Measurements from ENCODE around the gene D2HGDH. TPM values are rescaled to one million over a fixed set of nuclear protein-coding genes. Genes with fewer than 3 reads are reported as not detected.

D2HGDH gene
- total RNA-seq, 1 donor from 2014 or later = 13.9 TPM

DNA sequence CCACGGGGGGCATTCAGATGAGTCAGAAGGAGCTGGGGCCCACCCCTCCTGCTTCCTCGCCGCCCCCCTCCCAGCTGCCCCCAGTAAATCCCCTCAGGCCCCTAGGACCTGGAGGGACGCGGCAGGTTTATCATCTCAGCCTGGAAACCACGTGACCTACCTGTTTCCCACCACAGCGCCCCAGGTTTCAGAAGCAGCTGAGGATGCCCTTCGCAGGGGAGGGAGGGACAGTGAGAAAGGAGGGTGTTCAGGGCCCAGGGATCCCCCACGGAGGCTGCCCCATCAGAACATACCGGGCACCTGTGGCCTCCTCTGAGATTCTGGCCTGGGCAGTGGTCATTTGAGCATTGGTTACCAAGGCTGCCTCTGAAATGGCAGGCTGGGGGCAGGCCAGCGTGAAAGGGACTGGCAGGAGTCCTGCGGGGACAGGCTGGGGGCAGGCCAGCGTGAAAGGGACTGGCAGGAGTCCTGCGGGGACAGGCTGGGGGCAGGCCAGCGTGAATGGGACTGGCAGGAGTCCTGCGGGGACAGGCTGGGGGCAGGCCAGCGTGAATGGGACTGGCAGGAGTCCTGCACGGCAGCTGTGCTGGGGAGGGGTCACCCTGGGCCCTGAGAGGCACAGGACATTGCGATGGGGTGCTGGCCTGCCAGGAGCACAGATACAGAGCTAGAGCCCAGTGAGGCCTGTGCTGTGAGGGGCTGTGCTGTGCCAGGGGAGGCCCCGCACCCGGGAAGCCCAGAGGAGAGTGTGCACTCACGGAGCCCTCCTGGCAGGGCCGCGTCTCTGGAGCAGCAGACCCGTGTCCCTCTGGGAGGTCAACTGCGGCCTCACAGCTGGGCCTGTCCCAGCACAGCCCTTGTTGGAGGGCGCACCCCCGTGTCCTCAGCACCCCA is 76.1 kb downstream of the D2HGDH start:
- TF ChIP-seq, protein P1, sequence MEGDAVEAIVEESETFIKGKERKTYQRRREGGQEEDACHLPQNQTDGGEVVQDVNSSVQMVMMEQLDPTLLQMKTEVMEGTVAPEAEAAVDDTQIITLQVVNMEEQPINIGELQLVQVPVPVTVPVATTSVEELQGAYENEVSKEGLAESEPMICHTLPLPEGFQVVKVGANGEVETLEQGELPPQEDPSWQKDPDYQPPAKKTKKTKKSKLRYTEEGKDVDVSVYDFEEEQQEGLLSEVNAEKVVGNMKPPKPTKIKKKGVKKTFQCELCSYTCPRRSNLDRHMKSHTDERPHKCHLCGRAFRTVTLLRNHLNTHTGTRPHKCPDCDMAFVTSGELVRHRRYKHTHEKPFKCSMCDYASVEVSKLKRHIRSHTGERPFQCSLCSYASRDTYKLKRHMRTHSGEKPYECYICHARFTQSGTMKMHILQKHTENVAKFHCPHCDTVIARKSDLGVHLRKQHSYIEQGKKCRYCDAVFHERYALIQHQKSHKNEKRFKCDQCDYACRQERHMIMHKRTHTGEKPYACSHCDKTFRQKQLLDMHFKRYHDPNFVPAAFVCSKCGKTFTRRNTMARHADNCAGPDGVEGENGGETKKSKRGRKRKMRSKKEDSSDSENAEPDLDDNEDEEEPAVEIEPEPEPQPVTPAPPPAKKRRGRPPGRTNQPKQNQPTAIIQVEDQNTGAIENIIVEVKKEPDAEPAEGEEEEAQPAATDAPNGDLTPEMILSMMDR (conservative IDR thresholded peaks at IDR 0.05; ENCODE audit: low read depth, low read length) = no peak

DNA sequence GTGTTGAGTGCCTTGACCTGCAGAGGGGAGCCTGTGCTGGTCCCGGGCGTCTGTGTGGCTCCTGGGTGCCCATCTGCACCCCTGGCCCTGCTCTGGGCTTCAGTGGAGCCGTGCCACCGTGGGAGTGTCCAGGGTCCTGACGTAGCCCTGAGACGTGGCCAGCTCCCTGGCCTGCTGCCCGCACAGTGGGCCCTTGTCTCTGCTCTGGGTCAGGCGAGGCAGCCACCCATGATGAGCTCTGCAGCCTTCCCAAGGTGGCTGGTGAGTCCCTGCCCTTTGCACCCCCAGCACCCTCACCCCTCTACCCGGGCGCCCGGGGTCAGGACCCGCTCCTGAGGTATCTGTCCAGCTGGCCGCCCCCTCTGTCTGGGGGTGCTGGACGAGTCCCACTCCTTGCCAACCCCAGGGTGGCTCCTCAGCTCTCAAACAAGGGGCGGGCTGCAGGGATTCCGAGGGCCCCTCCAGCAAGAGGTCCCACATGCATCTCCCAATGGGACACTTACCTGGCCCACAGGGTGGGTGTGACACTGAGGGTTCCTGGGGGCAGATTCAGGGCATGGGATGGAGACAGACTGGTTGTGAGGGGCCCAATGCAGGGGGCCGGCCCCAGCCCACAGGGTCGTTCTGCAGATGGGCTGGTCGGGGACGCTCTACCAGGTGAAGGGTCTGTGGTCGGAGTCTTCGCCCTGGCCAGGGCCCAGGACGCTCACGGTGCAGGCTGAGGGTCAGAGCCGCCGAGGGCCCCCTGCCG is 76.9 kb downstream of the D2HGDH start:
- TF ChIP-seq, protein P1 (conservative IDR thresholded peaks at IDR 0.05; ENCODE audit: low read depth, low read length) = no peak
- no peak for DNase-seq (ENCODE audit: low read depth)
- H3K4me3 ChIP-seq (ENCODE audit: low read depth, low read length) = no peak overlapping the region

More for the DNA sequence above, 76.1 kb downstream of the D2HGDH start:
- no peak overlapping the region for H3K4me3 ChIP-seq (ENCODE audit: low read depth, low read length)
- no peak for DNase-seq (ENCODE audit: low read depth)

DNA sequence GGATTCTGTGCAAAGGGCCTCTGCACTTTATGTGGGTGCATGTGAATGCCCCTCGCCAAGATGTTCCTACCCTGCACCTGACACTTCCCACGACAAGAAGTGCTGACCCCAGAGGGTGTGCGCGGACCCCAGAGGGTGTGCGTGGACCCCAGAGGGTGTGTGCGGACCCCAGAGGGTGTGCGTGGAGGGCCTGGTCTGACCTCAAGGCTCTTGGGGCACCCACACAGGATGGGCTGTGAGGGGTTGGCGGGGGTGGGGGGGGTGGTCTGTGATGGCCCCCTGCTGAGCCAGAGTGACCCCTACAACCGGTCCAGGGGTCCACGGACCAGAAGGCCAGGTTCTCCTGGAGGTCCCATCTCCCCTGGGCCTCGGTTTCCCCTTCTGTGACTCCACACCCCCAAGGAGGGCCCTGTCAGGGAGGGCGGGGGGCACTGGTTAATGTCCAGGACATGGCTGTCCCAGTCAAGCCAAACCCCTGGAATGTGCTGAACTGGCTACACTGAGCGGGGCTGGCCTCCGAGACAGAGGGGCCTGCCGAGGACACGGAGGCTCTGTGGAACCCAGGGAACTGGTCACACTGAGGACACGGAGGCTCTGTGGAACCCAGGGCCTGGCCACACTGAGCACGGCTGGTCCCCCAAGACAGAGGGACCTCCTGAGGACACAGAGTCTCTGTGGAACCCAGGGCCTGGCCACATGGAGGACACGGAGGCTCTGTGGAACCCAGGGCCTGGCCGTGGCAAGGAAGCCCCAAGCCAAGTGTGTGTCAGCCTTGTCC is 77.7 kb downstream of the D2HGDH start:
- TF ChIP-seq, protein P1 (conservative IDR thresholded peaks at IDR 0.05; ENCODE audit: low read depth, low read length) = no peak
- DNase-seq (ENCODE audit: low read depth) = no peak

DNA sequence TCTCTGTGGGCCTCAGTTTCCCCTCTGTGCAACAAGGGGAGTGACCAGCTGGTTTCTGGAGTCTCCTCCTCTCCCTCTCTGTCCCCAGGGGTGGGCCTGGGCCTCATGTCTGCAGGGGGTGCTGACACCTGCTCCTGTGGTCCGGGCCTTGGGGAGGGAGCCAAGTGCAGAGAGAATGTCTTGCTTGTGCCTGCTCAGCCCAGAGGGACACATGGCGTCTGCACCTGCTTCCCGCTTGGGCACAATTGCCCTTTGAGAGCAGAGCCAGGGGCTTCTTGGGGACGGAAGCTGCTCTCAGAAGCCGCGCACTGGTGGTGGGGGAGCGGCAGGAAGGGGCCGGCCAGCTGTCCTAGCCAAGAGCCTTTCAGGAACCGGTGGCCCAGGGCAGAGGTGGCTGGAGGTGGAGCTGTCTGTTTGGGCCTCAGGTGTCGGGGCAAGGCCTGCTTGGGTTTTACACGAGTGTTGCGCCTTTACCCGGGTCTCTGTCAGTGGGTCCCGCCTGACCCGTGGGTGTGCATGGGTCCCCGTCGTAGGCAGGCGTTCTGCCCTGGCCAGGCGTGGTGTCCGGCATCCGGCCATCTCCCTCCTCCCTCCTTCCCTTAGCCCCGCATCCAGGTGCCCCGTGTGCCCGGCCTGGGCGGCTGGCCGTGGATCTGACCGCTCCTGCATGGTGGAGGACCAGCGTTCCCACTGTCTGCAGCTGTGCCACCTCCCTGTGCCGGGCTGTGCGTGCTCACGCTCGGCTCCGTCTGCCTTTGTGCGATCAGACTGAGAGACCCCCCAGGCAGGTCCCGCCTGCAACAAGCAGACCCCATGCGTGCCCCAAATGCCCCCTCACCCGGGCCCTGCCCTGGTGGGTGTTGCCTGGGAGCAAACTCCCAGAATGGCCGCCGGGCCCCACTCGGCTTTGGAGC is 78.6 kb downstream of the D2HGDH start:
- no peak for DNase-seq (ENCODE audit: low read depth)
- H3K4me3 ChIP-seq (ENCODE audit: low read depth, low read length) = no peak overlapping the region
- TF ChIP-seq, protein P1 (conservative IDR thresholded peaks at IDR 0.05; ENCODE audit: low read depth, low read length) = no peak

More for the DNA sequence above, 77.7 kb downstream of the D2HGDH start:
- no peak overlapping the region for H3K4me3 ChIP-seq (ENCODE audit: low read depth, low read length)

DNA sequence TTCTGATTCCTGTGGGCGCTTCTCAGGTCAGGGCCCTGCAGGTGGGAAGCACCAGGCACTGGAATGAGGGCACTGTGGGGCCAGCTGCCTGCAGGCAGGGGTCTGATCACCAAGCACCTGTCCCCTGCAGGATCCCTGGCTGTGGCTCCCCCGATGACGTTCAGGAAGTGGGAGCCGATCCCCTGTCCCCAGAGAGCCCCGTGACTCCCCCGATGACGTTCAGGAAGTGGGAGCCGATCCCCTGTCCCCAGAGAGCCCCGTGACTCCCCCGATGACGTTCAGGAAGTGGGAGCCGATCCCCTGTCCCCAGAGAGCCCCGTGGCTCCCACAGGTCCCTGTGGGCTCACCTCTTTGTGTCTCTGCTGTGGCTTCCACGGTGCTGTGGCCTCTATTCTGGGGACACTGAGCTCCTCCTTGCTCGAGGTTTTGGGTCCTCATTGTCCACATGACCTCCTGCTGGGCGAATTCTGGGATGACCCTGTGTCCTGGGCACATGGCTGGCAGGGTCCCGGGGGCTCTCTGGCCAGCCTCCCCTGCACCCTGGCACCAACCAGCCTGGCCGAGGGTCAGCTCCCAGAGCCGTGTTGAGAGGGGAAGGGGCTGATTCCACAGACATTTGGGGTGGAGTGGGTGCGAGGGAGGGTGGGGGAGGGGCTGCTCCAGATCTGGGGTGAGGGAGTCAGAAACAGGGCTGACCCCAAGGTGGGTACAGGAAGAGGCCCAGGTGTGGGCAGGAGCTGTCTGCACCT is 79.4 kb downstream of the D2HGDH start:
- no peak for DNase-seq (ENCODE audit: low read depth)
- TF ChIP-seq, protein P1 (conservative IDR thresholded peaks at IDR 0.05; ENCODE audit: low read depth, low read length) = no peak
- H3K4me3 ChIP-seq (ENCODE audit: low read depth, low read length) = no peak overlapping the region
